ENCODE results near the gene RBM17. TPM values are rescaled to one million over a fixed set of nuclear protein-coding genes. Genes with fewer than 3 reads are reported as not detected.

The RBM17 gene
- total RNA-seq, 1 experiment from 2014 or later: 124 TPM

DNA sequence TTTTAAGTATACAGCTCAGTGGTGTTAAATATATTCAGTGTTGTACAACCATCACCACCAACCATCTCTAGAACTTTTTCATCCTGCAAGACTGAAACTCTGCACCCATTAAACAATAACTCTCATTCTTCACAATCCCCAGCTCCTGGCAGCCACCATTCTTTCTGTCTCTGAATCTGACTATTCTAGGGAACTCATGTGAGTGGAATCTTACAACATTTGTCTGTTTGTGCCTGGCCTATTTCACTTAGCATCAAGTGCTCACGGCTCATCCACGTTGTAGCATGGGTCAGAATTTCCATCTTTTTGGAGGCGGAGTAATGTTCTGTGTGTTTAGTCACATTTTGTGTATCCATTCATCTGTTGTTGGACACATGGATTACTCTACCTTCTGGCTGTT lies 73.1 kb downstream of the RBM17 start:
- H4K5ac ChIP-seq (ENCODE audit: insufficient read length, low read depth, low read length): no peak overlapping the region
- no peaks in the 10 kb centered on the region; the same call in 1 of the 2 replicates for H3K27me3 Mint-ChIP-seq (ENCODE audit: low read depth)
- no peaks in the 10 kb centered on the region for H3K9me3 Mint-ChIP-seq
- no peaks in the 10 kb centered on the region for H3K9me3 ChIP-seq (ENCODE audit: control insufficient read depth, low read depth, low read length)
- no peak overlapping the region for H3K56ac ChIP-seq (ENCODE audit: insufficient read length, low read depth, low read length)
- H3K79me1 ChIP-seq (ENCODE audit: insufficient read depth, low read depth, low read length, poor library complexity, severe bottlenecking): peaks cover 3% of the 10 kb centered on the region
- no peak overlapping the region for H4K8ac ChIP-seq (replicated peaks; ENCODE audit: insufficient read length, low read depth, low read length)
- no peak overlapping the region for H2BK5ac ChIP-seq (ENCODE audit: insufficient read length, low read length)
- H3K27ac Mint-ChIP-seq: no peak overlapping the region
- peaks cover 17 to 23% of the 10 kb centered on the region in 2 experiments for H3K4me1 Mint-ChIP-seq
- no peaks in the 10 kb centered on the region for H3K27me3 ChIP-seq (ENCODE audit: insufficient read depth, low read length)
- H3K23ac ChIP-seq (ENCODE audit: insufficient read length, low read depth, low read length): no peak overlapping the region
- 0 out of 2 replicates have a peak, but pooled peaks cover 2% of the 10 kb centered on the region for H3K79me2 ChIP-seq (ENCODE audit: insufficient read depth, low read length)
- H3K27ac ChIP-seq (ENCODE audit: insufficient read length, low read depth, low read length): no peak overlapping the region
- no peak overlapping the region for H3K18ac ChIP-seq (ENCODE audit: insufficient read length, low read depth, low read length)
- H2BK20ac ChIP-seq (ENCODE audit: low read depth, low read length, poor library complexity, severe bottlenecking): no peak overlapping the region
- H4K20me1 ChIP-seq (ENCODE audit: control insufficient read depth, insufficient read depth, insufficient read length): no peaks in the 10 kb centered on the region
- H2AFZ ChIP-seq (ENCODE audit: low read length): no peak overlapping the region
- H2BK12ac ChIP-seq (ENCODE audit: insufficient read length, low read depth, low read length): no peak overlapping the region
- peaks cover 4% of the 10 kb centered on the region for H3K23me2 ChIP-seq (ENCODE audit: insufficient read length, low read depth, low read length, poor library complexity, severe bottlenecking)
- no peak overlapping the region for H3K14ac ChIP-seq (ENCODE audit: insufficient read depth, low read length)
- DNase-seq: no peak
- no peak overlapping the region for H2BK15ac ChIP-seq (ENCODE audit: low read depth, low read length)
- H3K4me1 ChIP-seq (ENCODE audit: insufficient read depth, low read length): no peaks in the 10 kb centered on the region
- whole genome bisulfite sequencing (ENCODE audit: extremely low coverage, insufficient read length, low lambda C conversion rate): no CpG with 5 or more reads among the region's 3 CpGs
- peaks cover 4 to 15% (median 5%) of the 10 kb centered on the region in 3 experiments; a peak in 5 of 7 replicates for H3K36me3 Mint-ChIP-seq (ENCODE audit: insufficient read depth in 1 of 3, low read depth in 3 of 3)
- TF ChIP-seq, protein P1, sequence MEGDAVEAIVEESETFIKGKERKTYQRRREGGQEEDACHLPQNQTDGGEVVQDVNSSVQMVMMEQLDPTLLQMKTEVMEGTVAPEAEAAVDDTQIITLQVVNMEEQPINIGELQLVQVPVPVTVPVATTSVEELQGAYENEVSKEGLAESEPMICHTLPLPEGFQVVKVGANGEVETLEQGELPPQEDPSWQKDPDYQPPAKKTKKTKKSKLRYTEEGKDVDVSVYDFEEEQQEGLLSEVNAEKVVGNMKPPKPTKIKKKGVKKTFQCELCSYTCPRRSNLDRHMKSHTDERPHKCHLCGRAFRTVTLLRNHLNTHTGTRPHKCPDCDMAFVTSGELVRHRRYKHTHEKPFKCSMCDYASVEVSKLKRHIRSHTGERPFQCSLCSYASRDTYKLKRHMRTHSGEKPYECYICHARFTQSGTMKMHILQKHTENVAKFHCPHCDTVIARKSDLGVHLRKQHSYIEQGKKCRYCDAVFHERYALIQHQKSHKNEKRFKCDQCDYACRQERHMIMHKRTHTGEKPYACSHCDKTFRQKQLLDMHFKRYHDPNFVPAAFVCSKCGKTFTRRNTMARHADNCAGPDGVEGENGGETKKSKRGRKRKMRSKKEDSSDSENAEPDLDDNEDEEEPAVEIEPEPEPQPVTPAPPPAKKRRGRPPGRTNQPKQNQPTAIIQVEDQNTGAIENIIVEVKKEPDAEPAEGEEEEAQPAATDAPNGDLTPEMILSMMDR (conservative IDR thresholded peaks at IDR 0.05): no peak
- H3K9ac ChIP-seq (ENCODE audit: extremely low read depth, insufficient read length, low read length): no peak overlapping the region
- H3T11ph ChIP-seq (ENCODE audit: low read length): no peak overlapping the region
- no peak overlapping the region for H2AK5ac ChIP-seq (ENCODE audit: insufficient read length, low read length)
- no peak overlapping the region for H3K4me2 ChIP-seq (ENCODE audit: insufficient read depth, insufficient read length, low read length)
- H2BK120ac ChIP-seq (ENCODE audit: low read depth, low read length, poor library complexity, severe bottlenecking): no peak overlapping the region
- no peak overlapping the region for H3K4ac ChIP-seq (ENCODE audit: low read depth, low read length)
- no peak overlapping the region for H4K91ac ChIP-seq (ENCODE audit: insufficient read length, low read depth, low read length)
- no peak overlapping the region for H3K4me3 Mint-ChIP-seq
